ENCODE results near the gene LEAP2. TPM values are rescaled to one million over a fixed set of nuclear protein-coding genes. Genes with fewer than 3 reads are reported as not detected.

LEAP2 gene
- total RNA-seq, 1 donor from 2014 or later: 1.7 TPM

DNA sequence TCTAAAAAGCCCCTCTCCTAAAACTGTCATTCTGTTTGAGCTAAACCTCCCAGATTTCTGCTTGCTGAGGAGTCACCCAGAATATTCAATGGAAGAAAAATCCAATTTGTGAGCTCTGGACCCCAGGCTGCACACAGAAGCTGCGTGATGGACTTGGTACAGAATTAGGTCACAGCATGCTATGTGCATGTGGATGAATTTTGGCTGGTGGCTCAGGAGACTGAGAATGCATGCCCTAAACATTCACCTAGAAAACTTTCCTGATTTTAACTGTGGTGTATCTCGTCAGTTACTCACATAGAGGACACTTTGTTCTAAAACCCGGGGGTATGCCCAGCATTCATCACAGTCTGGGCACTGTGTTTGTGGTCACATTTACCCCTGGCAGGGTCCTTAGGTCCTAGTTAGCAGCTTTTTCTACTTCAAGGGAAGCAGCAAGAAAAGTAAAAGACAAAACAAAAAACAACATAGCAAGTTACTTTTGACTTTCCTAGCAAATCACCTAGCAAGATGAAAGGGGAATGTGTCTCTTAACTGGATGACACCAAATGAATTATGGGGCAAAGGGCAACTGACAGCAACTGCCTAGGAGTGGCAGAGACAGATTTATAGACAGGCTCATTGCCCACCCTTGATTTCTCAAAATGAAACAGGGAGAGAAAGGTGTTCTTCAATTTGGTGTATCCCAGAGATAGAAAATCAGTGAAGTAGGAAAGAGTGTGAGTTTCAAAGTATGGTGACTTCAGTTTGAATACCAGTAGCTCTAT is 34.8 kb upstream of the LEAP2 start:
- H3K36me3 ChIP-seq: no peaks in the 10 kb centered on the region
- no peaks in the 10 kb centered on the region for H3K9me3 ChIP-seq
- ATAC-seq (no peak), DNase-seq (no peak)
- H3K27me3 ChIP-seq (ENCODE audit: low read depth): no peaks in the 10 kb centered on the region
- no peak overlapping the region for H3K4me3 ChIP-seq
- TF ChIP-seq, protein P1, sequence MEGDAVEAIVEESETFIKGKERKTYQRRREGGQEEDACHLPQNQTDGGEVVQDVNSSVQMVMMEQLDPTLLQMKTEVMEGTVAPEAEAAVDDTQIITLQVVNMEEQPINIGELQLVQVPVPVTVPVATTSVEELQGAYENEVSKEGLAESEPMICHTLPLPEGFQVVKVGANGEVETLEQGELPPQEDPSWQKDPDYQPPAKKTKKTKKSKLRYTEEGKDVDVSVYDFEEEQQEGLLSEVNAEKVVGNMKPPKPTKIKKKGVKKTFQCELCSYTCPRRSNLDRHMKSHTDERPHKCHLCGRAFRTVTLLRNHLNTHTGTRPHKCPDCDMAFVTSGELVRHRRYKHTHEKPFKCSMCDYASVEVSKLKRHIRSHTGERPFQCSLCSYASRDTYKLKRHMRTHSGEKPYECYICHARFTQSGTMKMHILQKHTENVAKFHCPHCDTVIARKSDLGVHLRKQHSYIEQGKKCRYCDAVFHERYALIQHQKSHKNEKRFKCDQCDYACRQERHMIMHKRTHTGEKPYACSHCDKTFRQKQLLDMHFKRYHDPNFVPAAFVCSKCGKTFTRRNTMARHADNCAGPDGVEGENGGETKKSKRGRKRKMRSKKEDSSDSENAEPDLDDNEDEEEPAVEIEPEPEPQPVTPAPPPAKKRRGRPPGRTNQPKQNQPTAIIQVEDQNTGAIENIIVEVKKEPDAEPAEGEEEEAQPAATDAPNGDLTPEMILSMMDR (IDR thresholded peaks at IDR 0.05): no peak
- peaks cover 23% of the 10 kb centered on the region for H3K4me1 ChIP-seq
- H3K27ac ChIP-seq: peak overlapping the region; percentile 75
- intact Hi-C loops (cut with DNase I): no loop called here

DNA sequence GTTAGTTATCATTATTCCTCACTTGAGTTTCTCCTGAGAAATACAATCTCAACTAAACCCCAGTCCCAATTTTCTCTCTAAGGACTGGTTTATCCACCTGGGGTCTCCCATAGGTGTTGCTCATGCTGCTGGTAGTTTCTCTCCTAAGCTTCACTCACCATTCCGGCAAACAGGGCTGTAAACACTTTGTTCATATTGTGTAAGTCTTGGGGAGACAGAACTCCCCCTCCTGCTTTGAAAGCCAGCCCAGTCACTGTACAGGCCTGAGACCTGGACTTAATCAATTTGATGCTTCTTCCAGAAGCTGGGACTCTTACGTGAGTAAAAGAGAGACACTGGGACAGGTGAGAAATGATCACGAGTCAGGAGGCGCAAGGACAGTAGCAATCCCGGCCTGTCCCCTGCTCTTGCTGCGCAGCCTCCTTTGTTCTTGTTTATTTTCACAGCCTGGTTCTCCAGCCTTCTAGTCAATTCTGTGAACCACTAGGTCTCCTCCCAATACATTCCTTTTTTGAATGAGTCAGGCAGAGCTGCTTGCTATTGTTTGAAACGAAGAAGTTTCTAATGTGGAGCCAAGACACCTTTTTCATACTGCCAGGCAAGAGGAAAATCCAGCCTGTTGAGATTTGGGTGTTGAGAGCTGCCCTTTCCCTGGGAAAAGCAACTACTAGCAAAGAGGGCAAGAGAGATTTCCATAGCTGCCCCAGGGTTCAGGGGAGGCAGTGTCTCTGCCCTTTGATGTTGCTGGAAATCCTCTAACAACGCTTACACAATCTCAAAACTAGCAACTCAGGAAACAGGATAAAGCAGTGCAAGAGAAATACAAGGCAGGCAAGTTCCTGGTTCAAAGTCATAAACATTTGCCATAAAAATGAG is 33.8 kb upstream of the LEAP2 start:
- no peak for DNase-seq

DNA sequence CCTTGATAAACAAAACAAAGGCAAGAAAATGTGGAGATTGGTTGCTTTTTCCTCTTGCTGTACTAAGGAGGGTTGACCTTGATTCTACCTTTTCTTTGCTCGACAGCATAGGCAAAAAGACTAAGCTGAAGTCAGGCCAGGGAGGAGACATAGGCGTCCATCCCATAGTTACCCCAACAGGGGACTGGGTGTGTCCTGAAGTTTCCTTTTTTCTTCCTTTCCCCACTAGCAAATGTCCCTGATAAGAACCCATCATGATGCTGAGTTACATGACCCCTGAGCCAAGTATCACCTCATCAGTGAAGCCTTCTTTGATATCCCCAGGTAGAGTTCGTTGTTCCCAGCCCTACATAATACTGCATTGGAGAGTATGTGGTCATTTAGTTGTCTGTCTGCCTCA is 33.2 kb upstream of the LEAP2 start:
- H3K36me3 ChIP-seq: no peaks in the 10 kb centered on the region
- ATAC-seq (no peak), DNase-seq (no peak)
- intact Hi-C loops (cut with DNase I): no loop called here
- H3K27ac ChIP-seq: peak overlapping the region; percentile 75
- H3K4me1 ChIP-seq: peaks cover 23% of the 10 kb centered on the region
- no peaks in the 10 kb centered on the region for H3K27me3 ChIP-seq (ENCODE audit: low read depth)
- TF ChIP-seq, protein P1 (IDR thresholded peaks at IDR 0.05): no peak
- no peaks in the 10 kb centered on the region for H3K9me3 ChIP-seq
- H3K4me3 ChIP-seq: no peak overlapping the region

More for the DNA sequence above, 33.8 kb upstream of the LEAP2 start:
- H3K27me3 ChIP-seq (ENCODE audit: low read depth): no peaks in the 10 kb centered on the region
- ATAC-seq: peak; percentile 43 to 56
- peaks cover 23% of the 10 kb centered on the region for H3K4me1 ChIP-seq
- H3K36me3 ChIP-seq: no peaks in the 10 kb centered on the region
- H3K4me3 ChIP-seq: no peak overlapping the region
- intact Hi-C loops (cut with DNase I): no loop called here
- H3K9me3 ChIP-seq: no peaks in the 10 kb centered on the region
- TF ChIP-seq, protein P1 (IDR thresholded peaks at IDR 0.05): no peak
- H3K27ac ChIP-seq: peak overlapping the region; percentile 75

DNA sequence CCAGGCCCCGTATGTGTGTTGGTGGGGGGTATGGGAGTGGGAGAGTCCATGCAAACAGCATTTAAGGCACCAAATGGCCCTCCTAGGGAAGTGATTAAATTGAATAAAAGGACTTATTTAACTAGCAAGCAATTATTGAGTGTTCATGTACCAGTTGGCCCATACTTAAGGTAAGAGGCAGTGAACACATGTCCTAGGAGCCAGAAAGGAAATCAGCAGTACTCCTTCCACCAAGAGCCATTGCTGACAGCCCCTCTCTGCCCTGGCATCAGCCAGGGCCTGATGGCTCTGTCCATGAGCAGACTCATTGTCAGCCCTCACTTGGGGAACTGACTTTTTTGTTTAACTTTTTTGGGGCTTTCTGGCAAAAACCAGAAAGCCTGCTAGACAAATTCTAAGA is 32.6 kb upstream of the LEAP2 start:
- Histone ChIP-seq H3K4me3 (no peak overlapping the region), H3K27ac (peak overlapping the region; percentile 75), H3K36me3 (no peaks in the 10 kb centered on the region), H3K27me3 (ENCODE audit: low read depth) (no peaks in the 10 kb centered on the region), H3K9me3 (no peaks in the 10 kb centered on the region), H3K4me1 (peaks cover 23% of the 10 kb centered on the region)
- ATAC-seq (peak; percentile 41 to 65), DNase-seq (no peak)
- intact Hi-C loops (cut with DNase I): no loop called here
- TF ChIP-seq, protein P1 (IDR thresholded peaks at IDR 0.05): no peak

DNA sequence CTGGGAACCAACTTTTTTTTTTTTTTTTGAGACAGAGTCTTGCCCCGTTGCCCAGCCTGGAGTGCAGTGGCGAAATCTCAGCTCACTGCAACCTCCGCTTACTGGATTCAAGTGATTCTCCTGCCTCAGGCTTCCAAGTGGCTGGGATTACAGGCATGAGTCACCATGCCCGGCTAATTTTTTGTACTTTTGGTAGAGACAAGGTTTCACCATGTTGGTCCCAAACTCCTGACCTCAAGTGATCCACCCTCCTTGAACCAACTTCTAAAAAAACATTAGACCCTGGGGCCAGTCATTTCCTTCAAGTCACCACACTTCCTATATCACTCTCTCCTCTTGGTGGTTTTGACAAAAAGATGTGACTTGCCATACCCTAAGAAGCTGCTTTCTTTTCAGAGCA is 32.2 kb upstream of the LEAP2 start:
- ATAC-seq (peak; percentile 67 to 78), DNase-seq (peak; percentile 71)
- TF ChIP-seq, protein P1 (IDR thresholded peaks at IDR 0.05): no peak
- H3K9me3 ChIP-seq: no peaks in the 10 kb centered on the region
- H3K4me1 ChIP-seq: peaks cover 23% of the 10 kb centered on the region
- no peak overlapping the region for H3K4me3 ChIP-seq
- peak overlapping the region; percentile 75 for H3K27ac ChIP-seq
- no peaks in the 10 kb centered on the region for H3K36me3 ChIP-seq
- intact Hi-C loops (cut with DNase I): no loop called here
- no peaks in the 10 kb centered on the region for H3K27me3 ChIP-seq (ENCODE audit: low read depth)
